ENCODE results near the gene DYNC1I2.

The DYNC1I2 gene

GRCh38 chr2:171788316-171788993, 101.2 kb downstream of the DYNC1I2 start:
- H3K4me1 ChIP-seq (ENCODE audit: insufficient read depth, low read length), result no peaks in the 10 kb centered on the region
- H3K27ac ChIP-seq (ENCODE audit: low read length), result no peak overlapping the region
- peaks cover 86% of the 10 kb centered on the region for H3K36me3 ChIP-seq (ENCODE audit: insufficient read depth, low read length)
- no peak overlapping the region for H3K4me3 ChIP-seq (ENCODE audit: low read depth in 1 of 2, low read length in 2 of 2)
- no peak for ATAC-seq (ENCODE audit: insufficient read depth, low read depth)
- TF ChIP-seq CTCF (IDR thresholded peaks at IDR 0.05; ENCODE audit: borderline replicate concordance, extremely low read depth, low read length, poor library complexity, severe bottlenecking) (no peak), EZH2 (IDR thresholded peaks at IDR 0.05; ENCODE audit: borderline replicate concordance, low read depth, low read length, severe bottlenecking) (no peak)
- no peak overlapping the region for H3K9ac ChIP-seq (ENCODE audit: low read depth, low read length)
- H3K9me3 ChIP-seq (ENCODE audit: insufficient read depth, low read length, severe bottlenecking), result no peaks in the 10 kb centered on the region
- H3K27me3 ChIP-seq (ENCODE audit: insufficient read depth, low read length, poor library complexity), result no peaks in the 10 kb centered on the region
- H3K4me2 ChIP-seq (ENCODE audit: insufficient read depth, low read length), result no peak overlapping the region
- H4K20me1 ChIP-seq (ENCODE audit: insufficient read depth, low read length), result no peaks in the 10 kb centered on the region
- DNase-seq, result no peak
- no peak overlapping the region for H2AFZ ChIP-seq (ENCODE audit: low read depth, low read length)
- H3K79me2 ChIP-seq (ENCODE audit: insufficient read depth, low read length), result no peaks in the 10 kb centered on the region

- H3K9me3 ChIP-seq (ENCODE audit: insufficient read depth, low read length, severe bottlenecking), result no peaks in the 10 kb centered on the region
- no peak overlapping the region for H3K4me3 ChIP-seq (ENCODE audit: low read depth in 1 of 2, low read length in 2 of 2)
- no peaks in the 10 kb centered on the region for H3K27me3 ChIP-seq (ENCODE audit: insufficient read depth, low read length, poor library complexity)
- no peak overlapping the region for H3K9ac ChIP-seq (ENCODE audit: low read depth, low read length)
- no peak overlapping the region for H3K27ac ChIP-seq (ENCODE audit: low read length)
- no peak overlapping the region for H3K4me2 ChIP-seq (ENCODE audit: insufficient read depth, low read length)
- no peak for TF ChIP-seq EZH2 (IDR thresholded peaks at IDR 0.05; ENCODE audit: borderline replicate concordance, low read depth, low read length, severe bottlenecking)
- no peak for TF ChIP-seq CTCF (IDR thresholded peaks at IDR 0.05; ENCODE audit: borderline replicate concordance, extremely low read depth, low read length, poor library complexity, severe bottlenecking)
- H4K20me1 ChIP-seq (ENCODE audit: insufficient read depth, low read length), result no peaks in the 10 kb centered on the region
- no peaks in the 10 kb centered on the region for H3K4me1 ChIP-seq (ENCODE audit: insufficient read depth, low read length)
- H3K79me2 ChIP-seq (ENCODE audit: insufficient read depth, low read length), result no peaks in the 10 kb centered on the region
- H2AFZ ChIP-seq (ENCODE audit: low read depth, low read length), result no peak overlapping the region
- peaks cover 76% of the 10 kb centered on the region for H3K36me3 ChIP-seq (ENCODE audit: insufficient read depth, low read length)
- no peak for DNase-seq
- ATAC-seq (ENCODE audit: insufficient read depth, low read depth), result no peak
Observed at GRCh38 chr2:171789956-171790355, 102.7 kb downstream of the DYNC1I2 start.

- Histone ChIP-seq H4K20me1 (ENCODE audit: insufficient read depth, low read length) (no peaks in the 10 kb centered on the region), H3K36me3 (ENCODE audit: insufficient read depth, low read length) (peaks cover 66% of the 10 kb centered on the region), H3K79me2 (ENCODE audit: insufficient read depth, low read length) (no peaks in the 10 kb centered on the region), H3K27me3 (ENCODE audit: insufficient read depth, low read length, poor library complexity) (no peaks in the 10 kb centered on the region), H3K4me1 (ENCODE audit: insufficient read depth, low read length) (no peaks in the 10 kb centered on the region), H3K9ac (ENCODE audit: low read depth, low read length) (no peak overlapping the region), H2AFZ (ENCODE audit: low read depth, low read length) (no peak overlapping the region), H3K27ac (ENCODE audit: low read length) (no peak overlapping the region), H3K4me2 (ENCODE audit: insufficient read depth, low read length) (no peak overlapping the region), H3K4me3 (ENCODE audit: low read depth in 1 of 2, low read length in 2 of 2) (no peak overlapping the region), H3K9me3 (ENCODE audit: insufficient read depth, low read length, severe bottlenecking) (no peaks in the 10 kb centered on the region)
- no peak for TF ChIP-seq CTCF (IDR thresholded peaks at IDR 0.05; ENCODE audit: borderline replicate concordance, extremely low read depth, low read length, poor library complexity, severe bottlenecking)
- TF ChIP-seq EZH2 (IDR thresholded peaks at IDR 0.05; ENCODE audit: borderline replicate concordance, low read depth, low read length, severe bottlenecking), result no peak
- DNase-seq (no peak), ATAC-seq (ENCODE audit: insufficient read depth, low read depth) (no peak)
Observed at GRCh38 chr2:171791361-171791760, 104.1 kb downstream of the DYNC1I2 start.

All from DND-41 (cell line).